HCT116 (cell line): Measurements from ENCODE around the gene TOLLIP. TPM values are rescaled to one million over a fixed set of nuclear protein-coding genes. Genes with fewer than 3 reads are reported as not detected.

ENCODE experiments used
- ATAC-seq: fragments of 200-7000 bp; cut with Tn5 transposase; 2 replicates; pipeline ENCODE4 v1.9.1; 2020; ENCODE audit warnings: mild to moderate bottlenecking, moderate library complexity
- BruUV-seq: library from RNA; stranded (reverse); fragments of 400-500 nt; replicated peaks from 2 replicates; lab custom pipeline; 2021; lab: Mats Ljungman, UMichigan
- CTCF ChIA-PET: fragments of 300-600 bp; sonication (Branson Sonifier 250); formaldehyde crosslinking; loops from one replicate; lab custom pipeline; 2021; ENCODE audit warnings: antibody characterized with exemption; lab: Charles Lee
- POLR2A ChIA-PET: fragments of 300-600, 350-600 bp; sonication (Branson Sonifier 250); formaldehyde crosslinking; loops from one replicate; lab custom pipeline; 2021; ENCODE audit warnings: antibody characterized with exemption; lab: Charles Lee
- RAD21 ChIA-PET, 2 experiments: fragments of 300-600 bp; sonication (Branson Sonifier 250); formaldehyde crosslinking; loops; one replicate each; lab custom pipeline; 2023; ENCODE audit warnings: low total read pairs in 2 of 2; ENCODE audit not compliant: uncharacterized antibody in 2 of 2, unreplicated experiment in 2 of 2, low non-redundant PET in 1 of 2; lab: Charles Lee
- DNase-seq: peaks from one replicate; pipeline ENCODE4 v3.0.0-alpha.2; 2010; ENCODE audit warnings: low read depth, low spot score
- H2AFZ ChIP-seq: fragments of 200-600 bp; shearing (Covaris generic), sonication (generic); 2 replicates; pipeline ENCODE4 v1.6.1; 2017; ENCODE audit warnings: low read depth, mixed run types, mixed read lengths, antibody characterized with exemption, low read length; ENCODE audit not compliant: poor library complexity, severe bottlenecking
- H3K27ac ChIP-seq: 2 replicates; pipeline ENCODE4 v1.5.1; 2012; ENCODE audit warnings: low read depth, low read length
- H3K27me3 ChIP-seq: fragments of 200-600 bp; sonication (generic); 2 replicates; pipeline ENCODE4 v1.6.1; 2016; ENCODE audit warnings: mixed run types, low read length, mixed read lengths; ENCODE audit not compliant: insufficient read depth
- H3K36me3 ChIP-seq, 2 experiments: fragments of 200-500 bp in 1 of 2; fragments of 200-600 bp in 1 of 2; sonication (Bioruptor generic) in 1 of 2; sonication (generic) in 1 of 2; 2 replicates each; pipeline versions ENCODE4 v1.5.1 to v1.6.1; 2014 to 2016; ENCODE audit warnings: low read length in 2 of 2, inconsistent platforms in 1 of 2, mixed read lengths in 1 of 2, mixed run types in 1 of 2; ENCODE audit not compliant: insufficient read depth in 2 of 2, control insufficient read depth in 1 of 2
- H3K4me1 ChIP-seq, 2 experiments: fragments of 200-600 bp in 1 of 2; sonication (generic) in 1 of 2; 2 replicates each; pipeline versions ENCODE4 v1.5.1 to v1.6.1; 2012 to 2017; ENCODE audit warnings: low read length in 2 of 2, inconsistent platforms in 1 of 2, mild to moderate bottlenecking in 1 of 2, mixed read lengths in 1 of 2, mixed run types in 1 of 2, moderate library complexity in 1 of 2; ENCODE audit not compliant: insufficient read depth in 2 of 2, control insufficient read depth in 1 of 2
- H3K4me2 ChIP-seq: fragments of 200-600 bp; sonication (generic); 2 replicates; pipeline ENCODE4 v1.6.1; 2017; ENCODE audit warnings: mixed run types, low read length, mixed read lengths
- H3K4me3 ChIP-seq, 2 experiments: fragments of 200-600 bp in 1 of 2; sonication (generic) in 1 of 2; replicated peaks in 1 of 2; 2 replicates each; pipeline ENCODE4 v1.5.1; 2011 to 2016; ENCODE audit warnings: low read length in 2 of 2, control low read depth in 1 of 2, low read depth in 1 of 2, mild to moderate bottlenecking in 1 of 2, mixed read lengths in 1 of 2, mixed run types in 1 of 2
- H3K79me2 ChIP-seq: fragments of 200-600 bp; sonication (generic); 2 replicates; pipeline ENCODE4 v1.6.1; 2017; ENCODE audit warnings: mild to moderate bottlenecking, mixed run types, low read length, moderate library complexity, mixed read lengths; ENCODE audit not compliant: insufficient read depth
- H3K9ac ChIP-seq: fragments of 200-600 bp; sonication (generic); 2 replicates; pipeline ENCODE4 v1.6.1; 2016; ENCODE audit warnings: low read length, mixed read lengths
- H3K9me2 ChIP-seq: fragments of 200-600 bp; sonication (generic), shearing (Covaris generic); 2 replicates; pipeline ENCODE4 v1.6.1; 2017; ENCODE audit warnings: mixed run types, mild to moderate bottlenecking, moderate library complexity; ENCODE audit not compliant: insufficient read depth
- H3K9me3 ChIP-seq, 2 experiments: fragments of 200-500 bp in 1 of 2; fragments of 200-600 bp in 1 of 2; sonication (Bioruptor generic) in 1 of 2; sonication (generic) in 1 of 2; 2 replicates each; pipeline ENCODE4 v1.6.1; 2014 to 2017; ENCODE audit warnings: low read length in 2 of 2, mixed read lengths in 2 of 2, inconsistent platforms in 1 of 2, low read depth in 1 of 2, mild to moderate bottlenecking in 1 of 2, mixed run types in 1 of 2, moderate library complexity in 1 of 2; ENCODE audit not compliant: control insufficient read depth in 1 of 2, insufficient read depth in 1 of 2
- H4K20me1 ChIP-seq: fragments of 200-600 bp; sonication (generic), shearing (Covaris generic); 2 replicates; pipeline ENCODE4 v1.6.1; 2017; ENCODE audit warnings: mixed run types, mild to moderate bottlenecking, moderate library complexity; ENCODE audit not compliant: insufficient read depth
- CBX3 ChIP-seq: IDR thresholded peaks from 2 replicates; pipeline ENCODE4 v1.6.1; 2012; ENCODE audit warnings: low read depth
- ELF1 ChIP-seq: IDR thresholded peaks from 2 replicates; pipeline ENCODE4 v1.6.1; 2012; ENCODE audit warnings: low read depth, borderline replicate concordance
- EZH2 ChIP-seq: fragments of 200-600 bp; sonication (generic); IDR thresholded peaks from 2 replicates; pipeline ENCODE4 v1.6.1; 2017; ENCODE audit warnings: antibody characterized with exemption, mixed run types
- JUND ChIP-seq: IDR thresholded peaks from 2 replicates; pipeline ENCODE4 v1.6.1; 2012
- SIN3A ChIP-seq: IDR thresholded peaks from 2 replicates; pipeline ENCODE4 v1.6.1; 2012; ENCODE audit warnings: low read depth
- SP1 ChIP-seq: IDR thresholded peaks from 2 replicates; pipeline ENCODE4 v1.6.1; 2012; ENCODE audit warnings: low read depth
- SRF ChIP-seq: IDR thresholded peaks from 2 replicates; pipeline ENCODE4 v1.6.1; 2012; ENCODE audit warnings: low read depth
- YY1 ChIP-seq: IDR thresholded peaks from 2 replicates; pipeline ENCODE4 v1.6.1; 2011; ENCODE audit warnings: low read length, low read depth, moderate library complexity, mild to moderate bottlenecking; ENCODE audit not compliant: insufficient replicate concordance; ENCODE audit errors: extremely low read depth
- ZFX ChIP-seq: fragments of 450-650 bp; IDR thresholded peaks from 2 replicates; pipeline ENCODE4 v1.6.1; 2017
- ZNF274 ChIP-seq: fragments of 200-500 bp; sonication (Bioruptor generic); IDR thresholded peaks from 2 replicates; pipeline ENCODE4 v1.6.1; 2014; ENCODE audit warnings: mild to moderate bottlenecking, low read depth, low read length, inconsistent platforms
- intact Hi-C: fragments of 100-400 bp; cut with micrococcal nuclease; formaldehyde crosslinking; loops from 2 replicates; pipeline ENCODE4 v1.10.0; 2022
- total RNA-seq: library from RNA; stranded (reverse); gene quantifications from one replicate; pipeline ENCODE4 v1.2.1, GENCODE V29; 2021; ENCODE audit not compliant: unreplicated experiment
- TF ChIP-seq, protein P1 (sequence below): IDR thresholded peaks from 2 replicates; pipeline ENCODE4 v1.6.1; 2012
- TF ChIP-seq, protein P2 (sequence below): IDR thresholded peaks from 2 replicates; pipeline ENCODE4 v1.6.1; 2011; ENCODE audit warnings: mild to moderate bottlenecking, low read length, moderate library complexity; ENCODE audit not compliant: insufficient replicate concordance; ENCODE audit errors: extremely low read depth
- TF ChIP-seq, protein P3 (sequence below): IDR thresholded peaks from 2 replicates; pipeline ENCODE4 v1.6.1; 2012
- TF ChIP-seq, protein P4 (sequence below), 3 experiments: fragments of 200-600 bp in 1 of 3; sonication (generic) in 1 of 3; IDR thresholded peaks in 2 of 3; conservative IDR thresholded peaks in 1 of 3; 2 replicates each; pipeline ENCODE4 v1.5.1; 2012 to 2017; ENCODE audit warnings: low read depth in 2 of 3, low read length in 2 of 3, antibody characterized with exemption in 1 of 3, borderline replicate concordance in 1 of 3, control low read depth in 1 of 3, mild to moderate bottlenecking in 1 of 3, mixed read lengths in 1 of 3, mixed run types in 1 of 3, moderate library complexity in 1 of 3; ENCODE audit not compliant: insufficient read depth in 1 of 3

TOLLIP gene
- total RNA-seq, 1 experiment from 2014 or later: 28.5 TPM

DNA sequence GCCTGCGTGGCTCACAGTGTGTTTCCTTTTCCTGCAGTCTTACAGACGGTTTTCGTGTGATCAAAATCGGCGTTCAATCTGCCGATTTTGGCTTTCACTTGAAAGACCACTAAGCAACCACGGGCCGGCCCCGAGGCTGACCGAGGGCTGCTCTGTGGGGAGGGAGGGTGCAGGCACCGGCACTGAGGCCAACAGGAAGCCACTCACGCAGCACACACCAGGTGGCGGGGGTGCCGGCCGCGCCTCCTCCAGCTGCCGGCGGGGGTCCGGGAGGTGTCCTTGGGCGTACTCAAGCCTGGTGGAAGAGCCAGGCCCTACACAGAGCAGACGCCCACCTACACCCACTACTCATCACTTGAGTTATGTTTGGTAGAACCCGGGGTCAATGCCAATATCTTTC, 14.3 kb downstream of the TOLLIP start:
- no peak overlapping the region for H3K4me3 ChIP-seq
- DNase-seq: no peak
- intact Hi-C loops: no loop called here
- H2AFZ ChIP-seq: no peak overlapping the region
- no peak for TF ChIP-seq SIN3A
- TF ChIP-seq, protein P1, sequence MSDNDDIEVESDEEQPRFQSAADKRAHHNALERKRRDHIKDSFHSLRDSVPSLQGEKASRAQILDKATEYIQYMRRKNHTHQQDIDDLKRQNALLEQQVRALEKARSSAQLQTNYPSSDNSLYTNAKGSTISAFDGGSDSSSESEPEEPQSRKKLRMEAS: no peak
- TF ChIP-seq YY1: no peak
- no peak for TF ChIP-seq SP1
- TF ChIP-seq, protein P2, sequence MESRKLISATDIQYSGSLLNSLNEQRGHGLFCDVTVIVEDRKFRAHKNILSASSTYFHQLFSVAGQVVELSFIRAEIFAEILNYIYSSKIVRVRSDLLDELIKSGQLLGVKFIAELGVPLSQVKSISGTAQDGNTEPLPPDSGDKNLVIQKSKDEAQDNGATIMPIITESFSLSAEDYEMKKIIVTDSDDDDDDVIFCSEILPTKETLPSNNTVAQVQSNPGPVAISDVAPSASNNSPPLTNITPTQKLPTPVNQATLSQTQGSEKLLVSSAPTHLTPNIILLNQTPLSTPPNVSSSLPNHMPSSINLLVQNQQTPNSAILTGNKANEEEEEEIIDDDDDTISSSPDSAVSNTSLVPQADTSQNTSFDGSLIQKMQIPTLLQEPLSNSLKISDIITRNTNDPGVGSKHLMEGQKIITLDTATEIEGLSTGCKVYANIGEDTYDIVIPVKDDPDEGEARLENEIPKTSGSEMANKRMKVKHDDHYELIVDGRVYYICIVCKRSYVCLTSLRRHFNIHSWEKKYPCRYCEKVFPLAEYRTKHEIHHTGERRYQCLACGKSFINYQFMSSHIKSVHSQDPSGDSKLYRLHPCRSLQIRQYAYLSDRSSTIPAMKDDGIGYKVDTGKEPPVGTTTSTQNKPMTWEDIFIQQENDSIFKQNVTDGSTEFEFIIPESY: no peak
- TF ChIP-seq ELF1: no peak
- TF ChIP-seq JUND: no peak
- TF ChIP-seq, protein P3, sequence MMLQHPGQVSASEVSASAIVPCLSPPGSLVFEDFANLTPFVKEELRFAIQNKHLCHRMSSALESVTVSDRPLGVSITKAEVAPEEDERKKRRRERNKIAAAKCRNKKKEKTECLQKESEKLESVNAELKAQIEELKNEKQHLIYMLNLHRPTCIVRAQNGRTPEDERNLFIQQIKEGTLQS: no peak
- no peak for TF ChIP-seq CBX3
- TF ChIP-seq, protein P4, sequence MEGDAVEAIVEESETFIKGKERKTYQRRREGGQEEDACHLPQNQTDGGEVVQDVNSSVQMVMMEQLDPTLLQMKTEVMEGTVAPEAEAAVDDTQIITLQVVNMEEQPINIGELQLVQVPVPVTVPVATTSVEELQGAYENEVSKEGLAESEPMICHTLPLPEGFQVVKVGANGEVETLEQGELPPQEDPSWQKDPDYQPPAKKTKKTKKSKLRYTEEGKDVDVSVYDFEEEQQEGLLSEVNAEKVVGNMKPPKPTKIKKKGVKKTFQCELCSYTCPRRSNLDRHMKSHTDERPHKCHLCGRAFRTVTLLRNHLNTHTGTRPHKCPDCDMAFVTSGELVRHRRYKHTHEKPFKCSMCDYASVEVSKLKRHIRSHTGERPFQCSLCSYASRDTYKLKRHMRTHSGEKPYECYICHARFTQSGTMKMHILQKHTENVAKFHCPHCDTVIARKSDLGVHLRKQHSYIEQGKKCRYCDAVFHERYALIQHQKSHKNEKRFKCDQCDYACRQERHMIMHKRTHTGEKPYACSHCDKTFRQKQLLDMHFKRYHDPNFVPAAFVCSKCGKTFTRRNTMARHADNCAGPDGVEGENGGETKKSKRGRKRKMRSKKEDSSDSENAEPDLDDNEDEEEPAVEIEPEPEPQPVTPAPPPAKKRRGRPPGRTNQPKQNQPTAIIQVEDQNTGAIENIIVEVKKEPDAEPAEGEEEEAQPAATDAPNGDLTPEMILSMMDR (IDR thresholded peaks at IDR 0.05 in 2 of 3, conservative IDR thresholded peaks at IDR 0.05 in 1 of 3; ENCODE audit: borderline replicate concordance in 1 of 3, insufficient read depth in 1 of 3, low read depth in 2 of 3, low read length in 2 of 3): no peak
- no peak for TF ChIP-seq SRF
- TF ChIP-seq ZFX: no peak
- no peak for TF ChIP-seq EZH2
- TF ChIP-seq ZNF274: no peak
- TF ChIP-seq, all 23 proteins: peak for 0
- H3K27me3 ChIP-seq: no peaks in the 10 kb centered on the region
- ChIA-PET RAD21 (no interaction called here), POLR2A (no interaction called here), CTCF (no interaction called here)
- H3K9me2 ChIP-seq: no peaks in the 10 kb centered on the region
- ATAC-seq: no peak
- BruUV-seq: no TSS peak
- no peak overlapping the region for H3K27ac ChIP-seq
- no peaks in the 10 kb centered on the region for H3K4me1 ChIP-seq
- no peak overlapping the region for H3K9ac ChIP-seq
- no peaks in the 10 kb centered on the region for H3K9me3 ChIP-seq
- no peak overlapping the region for H3K4me2 ChIP-seq
- no peaks in the 10 kb centered on the region for H3K36me3 ChIP-seq
- peaks cover 20% of the 10 kb centered on the region for H3K79me2 ChIP-seq
- no peaks in the 10 kb centered on the region for H4K20me1 ChIP-seq
